Epidermal melanocyte (primary cell): Measurements from ENCODE around the gene CERS6.
"Not testable (repeated sequence)": the region's sequence is repeated elsewhere in the genome, so short reads cannot be mapped to it uniquely, and the experiment has no call there.

Experiments
- DNase-seq: peaks from one replicate; pipeline ENCODE4 v3.0.0; 2011; ENCODE audit warnings: low spot score; ENCODE audit not compliant: insufficient read length

CERS6 gene

GRCh38 chr2:168635065-168635577, 179.0 kb downstream of the CERS6 start:
- no peak for DNase-seq

DNA sequence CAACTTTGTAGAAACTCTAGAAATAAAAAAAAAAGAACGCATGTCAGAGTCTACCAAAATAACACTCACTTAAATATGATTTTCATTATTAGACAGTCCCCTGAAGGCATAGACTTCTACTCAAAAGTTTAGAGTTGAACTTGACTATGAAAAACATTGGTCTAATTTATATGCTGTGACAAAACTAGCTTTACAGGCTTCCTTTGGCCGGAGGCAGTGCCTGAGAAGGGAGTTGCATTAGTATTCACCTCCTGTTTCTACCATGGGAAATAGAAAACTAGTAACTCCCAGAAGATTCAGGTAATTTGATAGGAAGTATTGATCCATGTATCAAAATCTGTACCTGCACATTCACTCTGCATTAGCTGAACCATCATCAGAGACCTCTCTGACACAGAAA, 182.9 kb downstream of the CERS6 start:
- no peak for DNase-seq

DNA sequence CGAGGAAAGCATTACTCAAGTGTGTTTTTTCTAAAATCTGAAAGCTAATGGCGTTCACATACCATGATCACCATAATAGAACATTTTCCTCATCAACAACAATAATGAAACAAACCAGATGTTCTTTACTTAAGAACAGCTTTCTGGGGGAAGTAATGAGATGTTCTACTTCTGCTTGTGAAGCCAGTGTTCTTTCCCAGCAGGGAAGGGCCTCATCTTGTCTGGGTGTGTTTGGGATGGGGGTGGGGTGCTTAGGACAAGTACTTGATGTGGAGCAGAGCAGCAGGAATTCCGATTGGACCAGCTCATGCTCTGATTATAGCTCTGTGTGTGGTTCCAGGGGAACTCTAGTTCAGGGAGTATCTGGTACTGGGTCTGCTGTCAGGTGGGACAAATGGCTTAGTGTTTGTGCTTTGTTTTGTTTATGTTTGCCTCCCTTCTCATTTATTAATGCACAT, 183.4 kb downstream of the CERS6 start:
- no peak for DNase-seq

- no peak for DNase-seq
Measured at GRCh38 chr2:168640039-168640438, 184.0 kb downstream of the CERS6 start.

DNA sequence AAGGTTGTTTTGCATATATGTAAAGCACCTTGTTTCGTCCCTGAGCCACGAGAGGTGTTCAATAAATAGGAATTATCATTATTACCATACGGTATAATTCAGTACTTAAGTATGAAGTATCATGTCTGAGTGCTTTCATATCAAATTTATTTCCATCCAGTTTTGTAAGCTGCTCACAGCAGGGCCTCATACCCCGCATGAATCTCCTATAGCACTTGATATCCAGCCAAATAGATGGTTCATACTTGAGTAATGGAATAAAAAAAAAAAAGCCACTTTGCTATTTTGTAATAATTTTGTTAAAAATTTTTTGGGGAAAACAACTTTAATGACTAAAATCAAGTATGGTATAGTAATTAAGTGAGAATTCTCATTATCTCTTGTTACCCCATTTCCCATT, 185.6 kb downstream of the CERS6 start:
- DNase-seq = no peak

DNA sequence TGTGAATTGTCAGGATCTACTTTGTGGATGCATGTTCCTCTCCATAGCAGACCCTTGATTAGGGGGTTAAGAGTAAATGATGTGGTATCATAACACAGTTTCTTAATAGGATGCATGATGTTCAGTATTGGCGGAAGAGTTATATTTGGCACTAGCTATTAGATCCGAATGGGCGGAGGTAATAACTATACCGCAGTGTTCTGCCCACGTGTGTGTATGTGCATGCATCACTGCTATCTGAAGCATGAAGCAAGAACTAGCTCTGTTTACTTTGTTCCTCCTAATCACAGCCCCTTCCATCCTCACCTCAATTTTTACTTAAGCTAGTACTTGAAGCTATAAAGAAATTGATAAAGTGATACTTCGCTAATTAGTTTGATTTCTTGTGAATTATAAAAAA, 186.8 kb downstream of the CERS6 start:
- no peak for DNase-seq

DNA sequence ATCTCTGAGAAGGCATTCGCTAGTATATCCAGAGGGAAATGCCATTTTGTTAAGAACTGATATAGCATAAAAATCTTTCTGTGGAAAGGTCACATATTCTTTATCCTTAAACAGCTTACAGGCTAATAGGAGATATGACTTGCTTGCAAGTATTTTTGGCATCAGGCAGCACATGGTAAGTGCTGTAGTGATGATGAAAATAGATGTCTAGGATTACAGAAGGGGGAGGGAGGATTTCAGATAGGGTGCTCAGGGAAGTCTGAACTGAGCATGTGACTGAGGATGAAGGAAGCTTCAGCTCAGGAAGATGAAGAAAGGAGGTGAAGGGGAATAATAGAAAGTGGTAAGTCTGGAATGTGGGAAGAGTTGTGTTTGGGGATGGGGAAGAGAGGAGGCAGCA, 187.9 kb downstream of the CERS6 start:
- no peak for DNase-seq

DNA sequence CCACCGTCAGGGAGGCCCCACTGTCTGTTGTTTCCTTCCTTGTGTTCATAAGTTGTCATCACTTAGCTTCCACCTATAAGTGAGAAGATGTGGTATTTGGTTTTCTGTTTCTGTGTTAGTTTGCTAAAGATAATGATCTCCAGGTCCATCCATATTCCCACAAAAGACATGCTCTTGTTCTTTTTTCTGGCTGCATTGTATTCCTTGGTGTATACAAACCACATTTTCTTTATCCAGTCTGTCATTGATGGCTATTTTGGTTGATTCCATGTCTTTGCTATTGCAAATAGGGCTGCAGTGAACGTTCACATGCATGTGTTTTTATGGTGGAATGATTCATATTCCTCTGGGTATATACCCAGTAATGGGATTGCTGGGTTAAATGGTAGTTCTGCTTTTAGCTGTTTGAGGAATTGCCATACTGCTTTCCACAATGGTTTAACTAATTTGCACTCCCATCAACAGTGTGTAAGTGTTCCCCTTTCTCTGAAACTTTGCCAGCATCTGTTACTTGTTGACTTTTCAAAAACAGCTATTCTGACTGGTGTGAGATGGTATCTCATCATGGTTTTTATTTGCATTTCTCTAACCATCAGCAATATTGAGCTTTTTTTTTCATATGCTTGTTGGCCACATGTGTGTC, 189.7 kb downstream of the CERS6 start:
- DNase-seq = no peak

GRCh38 chr2:168649105-168649504, 193.0 kb downstream of the CERS6 start:
- DNase-seq = no peak

DNA sequence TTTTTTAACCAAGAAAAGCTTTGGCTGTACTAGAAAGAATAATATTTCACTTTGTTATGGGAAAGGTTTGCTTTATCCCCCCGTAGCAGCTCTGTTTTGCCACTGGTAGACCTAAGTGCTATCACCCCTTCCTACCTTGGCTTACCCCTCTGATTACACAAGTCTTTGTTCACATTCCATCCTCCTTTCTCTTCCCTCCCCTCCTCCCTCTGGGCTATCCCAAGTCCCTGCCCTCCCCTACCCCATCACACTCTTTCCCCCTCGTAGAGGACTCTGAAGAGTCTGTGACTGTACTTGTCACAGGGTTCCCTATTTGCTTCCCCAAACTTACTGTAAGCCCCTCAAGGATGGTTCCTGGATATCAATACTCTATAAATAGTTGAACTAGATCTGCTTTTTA, 193.5 kb downstream of the CERS6 start:
- no peak for DNase-seq

- DNase-seq = no peak
Measured at GRCh38 chr2:168650139-168650538, 194.1 kb downstream of the CERS6 start.

GRCh38 chr2:168650781-168651180, 194.7 kb downstream of the CERS6 start:
- DNase-seq = no peak

DNA sequence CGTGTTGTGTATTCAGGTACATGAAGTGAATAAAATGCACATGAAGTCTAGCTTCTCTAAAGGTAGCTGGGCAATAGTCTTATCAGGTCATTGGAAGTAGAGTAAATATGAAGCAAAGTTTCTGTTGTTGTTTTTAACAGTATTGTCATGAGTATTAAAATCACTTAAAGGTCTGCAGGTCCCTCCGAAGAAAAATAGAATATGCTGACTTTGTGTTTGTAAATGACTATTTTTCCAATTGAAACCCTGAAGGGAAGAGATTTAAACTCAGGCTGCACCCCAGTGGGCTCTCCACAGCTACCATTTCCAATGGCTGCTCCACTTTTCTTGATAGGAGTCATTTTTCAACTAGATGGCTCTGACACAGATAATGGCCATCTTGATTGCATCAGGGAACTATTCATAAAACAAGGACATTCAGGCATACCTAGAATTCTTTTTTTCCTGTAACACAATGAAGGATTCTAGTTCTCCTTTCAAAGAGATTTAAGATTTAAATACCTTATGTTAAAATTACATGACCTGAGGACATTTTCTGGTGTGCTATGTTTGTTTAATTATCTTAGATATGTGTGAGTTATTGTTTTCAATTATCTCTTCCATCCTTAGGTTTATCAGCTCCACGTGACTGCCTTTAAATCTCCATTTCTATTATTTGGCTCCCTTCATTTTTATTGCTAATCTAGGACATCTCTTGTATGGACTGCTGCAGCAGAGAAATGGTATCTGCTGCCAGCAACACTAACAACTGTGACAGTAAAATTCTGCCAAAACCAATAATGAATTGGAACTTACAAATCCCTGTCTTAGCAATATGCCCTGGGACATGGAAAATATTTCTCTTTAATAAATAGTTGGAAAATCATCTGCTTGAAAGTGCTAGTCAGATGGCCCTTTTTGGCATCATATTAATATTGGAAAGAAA, 197.2 kb downstream of the CERS6 start:
- no peak for DNase-seq

DNA sequence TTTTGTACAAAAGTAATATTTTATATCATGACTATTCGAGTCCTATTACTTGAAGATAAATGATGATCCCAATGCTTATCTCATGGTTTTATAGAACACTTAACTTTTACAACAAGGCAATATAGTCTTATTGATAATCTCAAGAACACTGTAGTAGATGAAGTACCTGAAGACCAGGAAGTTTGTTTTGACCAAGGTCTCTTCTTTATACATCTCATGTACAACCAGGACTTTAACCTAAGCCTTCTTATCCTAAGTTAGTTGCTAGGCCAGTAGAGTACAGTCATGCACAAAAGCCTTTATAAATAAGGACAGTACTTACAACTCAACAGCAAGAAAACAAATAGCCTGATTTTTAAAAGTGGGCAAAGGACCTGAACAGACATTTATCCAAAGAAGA, 198.6 kb downstream of the CERS6 start:
- DNase-seq = no peak

- no peak for DNase-seq
Measured at GRCh38 chr2:168655207-168655606, 199.1 kb downstream of the CERS6 start.

DNA sequence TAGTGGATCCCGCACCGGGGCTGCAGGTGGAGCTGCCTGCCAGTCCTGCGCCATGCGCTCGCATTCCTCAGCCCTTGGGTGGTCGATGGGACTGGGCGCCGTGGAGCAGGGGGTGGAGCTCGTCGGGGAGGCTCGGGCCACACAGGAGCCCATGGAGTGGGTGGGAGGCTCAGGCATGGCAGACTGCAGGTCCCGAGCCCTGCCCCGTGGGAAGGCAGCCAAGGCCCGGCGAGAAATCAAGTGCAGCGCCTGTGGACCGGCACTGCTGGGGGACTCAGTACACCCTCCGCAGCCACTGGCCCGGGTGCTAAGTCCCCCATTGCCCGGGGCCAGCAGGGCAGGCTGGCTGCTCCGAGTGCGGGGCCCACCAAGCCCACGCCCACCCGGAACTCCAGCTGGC, 201.3 kb downstream of the CERS6 start:
- not testable (repeated sequence) for DNase-seq

DNA sequence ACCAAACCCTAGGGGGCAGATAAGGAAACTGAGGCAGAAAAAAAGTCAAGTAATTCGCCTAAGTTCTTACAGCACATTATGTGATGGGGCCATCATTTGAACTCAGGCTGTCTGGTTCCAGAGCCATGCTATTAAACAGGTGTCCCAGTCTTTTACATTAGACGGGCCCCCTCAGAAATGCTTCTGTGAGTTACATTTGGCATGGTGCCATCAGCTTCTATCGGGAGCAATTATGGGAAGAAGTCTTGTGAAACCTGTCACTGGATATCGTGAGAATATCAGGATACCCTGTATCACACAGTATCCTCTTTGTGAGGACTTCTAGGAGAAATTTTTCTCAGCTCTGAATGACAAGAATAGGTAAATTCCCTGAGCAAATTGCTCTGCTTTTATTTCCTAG, 202.6 kb downstream of the CERS6 start:
- no peak for DNase-seq

DNA sequence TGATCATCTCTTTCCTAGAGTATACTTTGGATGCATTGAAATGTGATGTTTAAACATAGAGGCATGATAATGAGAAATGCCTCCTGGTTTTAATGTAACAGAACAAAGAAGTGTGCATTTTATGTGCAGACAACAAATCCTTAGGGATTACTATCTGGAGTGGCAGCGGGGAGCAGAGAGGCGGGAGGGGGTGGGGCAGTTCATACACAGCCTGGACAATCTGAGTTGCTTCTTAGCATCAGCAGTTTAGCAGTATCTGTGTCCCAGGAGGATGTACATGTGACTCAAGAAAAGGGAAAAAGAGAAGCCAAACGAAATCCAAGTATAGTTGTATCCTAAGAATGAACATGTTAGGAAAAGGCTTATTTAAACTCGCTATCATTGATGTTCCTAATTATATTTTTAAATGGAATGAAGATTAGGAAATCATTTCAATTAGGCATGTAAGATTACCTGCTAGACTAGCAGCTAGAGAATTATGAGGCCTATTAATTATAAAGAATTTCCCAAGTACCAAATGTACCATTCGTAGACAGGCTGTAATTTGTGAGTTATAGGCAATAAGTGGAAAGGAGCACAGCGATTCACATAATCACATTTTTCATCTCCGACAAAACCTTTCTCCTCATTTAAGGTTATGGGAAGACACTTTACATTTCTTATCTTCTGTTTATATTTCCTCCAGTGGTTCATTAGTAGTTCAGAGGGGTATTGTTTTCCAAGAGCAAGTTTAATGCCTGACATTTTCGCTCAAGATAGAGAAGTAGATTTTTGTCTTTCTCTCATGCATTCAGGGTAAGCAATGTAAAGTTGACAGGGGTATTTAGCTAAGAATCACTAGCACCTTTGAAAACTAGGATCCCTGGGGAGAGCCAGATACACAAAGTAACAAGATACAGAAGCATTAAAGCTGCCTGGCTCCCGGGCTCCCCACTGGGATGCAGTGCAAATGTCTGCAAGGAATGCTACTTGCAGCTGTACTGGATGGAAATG, 205.1 kb downstream of the CERS6 start:
- no peak for DNase-seq

GRCh38 chr2:168661863-168662256, 205.8 kb downstream of the CERS6 start:
- DNase-seq = no peak

GRCh38 chr2:168662651-168663208, 206.7 kb downstream of the CERS6 start:
- DNase-seq = peak; percentile 30

GRCh38 chr2:168663993-168664392, 207.9 kb downstream of the CERS6 start:
- DNase-seq = no peak
